Thoracic aorta (tissue), 2 donors: ENCODE results near the gene CHCHD6. TPM values are rescaled to one million over a fixed set of nuclear protein-coding genes. Genes with fewer than 3 reads are reported as not detected.
A peak's percentile ranks its signal among the peaks of the same experiment; 100 is the strongest.
"Not testable (repeated sequence)": the region's sequence is repeated elsewhere in the genome, so short reads cannot be mapped to it uniquely, and the experiment has no call there.

Experiments used
- ATAC-seq: fragments of 150-250 bp; one replicate; pipeline ENCODE4 v1.8.0; 2017; ENCODE audit warnings: low read depth; ENCODE audit not compliant: insufficient number of reproducible peaks, low FRiP score
- DNase-seq: peaks from one replicate; pipeline ENCODE4 v3.0.0-alpha.2; 2020; ENCODE audit warnings: low spot score
- H3K27ac ChIP-seq, 2 donors: fragments of 200-600 bp; sonication (generic); 1 replicate in 1 of 2; 2 replicates in 1 of 2; pipeline ENCODE4 v1.5.1; 2016; ENCODE audit warnings: mild to moderate bottlenecking in 2 of 2, moderate library complexity in 2 of 2
- H3K27me3 ChIP-seq: fragments of 200-600 bp; sonication (generic); replicated peaks from 2 replicates; pipeline ENCODE4 v1.6.0; 2016; ENCODE audit warnings: mild to moderate bottlenecking; ENCODE audit not compliant: insufficient read depth
- H3K36me3 ChIP-seq: fragments of 200-600 bp; sonication (generic); one replicate; pipeline ENCODE4 v1.5.1; 2016
- H3K4me1 ChIP-seq, 2 donors: fragments of 200-600 bp; sonication (generic); 1 replicate in 1 of 2; 2 replicates in 1 of 2; pipeline versions ENCODE4 v1.5.1 to v1.6.0; 2016; ENCODE audit warnings: low read depth in 2 of 2, mild to moderate bottlenecking in 1 of 2; ENCODE audit not compliant: control insufficient read depth in 1 of 2
- H3K4me3 ChIP-seq: fragments of 200-600 bp; sonication (generic); 2 replicates; pipeline ENCODE4 v1.5.1; 2016; ENCODE audit warnings: mild to moderate bottlenecking
- H3K9me3 ChIP-seq: fragments of 200-600 bp; sonication (generic); 2 replicates; pipeline ENCODE4 v1.5.1; 2016
- CTCF ChIP-seq: fragments of 200-600 bp; sonication (generic); IDR thresholded peaks from one replicate; pipeline ENCODE4 v1.5.1; 2019; ENCODE audit warnings: antibody characterized with exemption
- total RNA-seq, 2 donors: library from RNA; depleted of rRNA; stranded (reverse); fragments of >200 nt; gene quantifications; one replicate each; pipeline versions ENCODE4 v1.1.0 to v1.2.3, GENCODE V29; 2016

The CHCHD6 gene
- total RNA-seq, 2 donors from 2014 or later: 12.5 to 17.1 TPM

DNA sequence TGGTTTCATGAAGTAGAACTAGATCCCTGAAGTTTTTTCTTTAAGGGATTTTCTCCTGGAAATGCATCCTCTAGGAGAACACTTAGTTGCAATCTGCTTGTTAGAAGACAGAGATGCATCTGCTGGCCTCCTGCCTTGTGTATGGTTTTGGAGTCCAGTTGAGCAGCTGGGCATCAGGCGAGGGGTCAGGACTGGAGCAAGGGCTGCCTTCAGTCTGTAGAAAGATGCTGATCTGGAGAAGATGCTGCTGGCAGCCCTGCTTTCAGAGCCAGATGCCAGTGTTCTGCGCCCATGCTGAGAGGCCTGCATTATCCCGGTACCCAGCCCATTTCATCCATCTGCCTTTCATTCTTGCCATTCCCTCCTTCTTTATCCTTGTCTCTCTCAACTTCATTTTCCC, 77.4 kb downstream of the CHCHD6 start:
- Histone ChIP-seq H3K4me3 (no peak overlapping the region), H3K9me3 (no peaks in the 10 kb centered on the region), H3K27me3 (no peaks in the 10 kb centered on the region), H3K27ac (no peak overlapping the region), H3K4me1 (peaks cover 4 to 11% of the 10 kb centered on the region in 2 donors), H3K36me3 (no peaks in the 10 kb centered on the region)
- DNase-seq: no peak
- no peak for ATAC-seq
- TF ChIP-seq CTCF: no peak

DNA sequence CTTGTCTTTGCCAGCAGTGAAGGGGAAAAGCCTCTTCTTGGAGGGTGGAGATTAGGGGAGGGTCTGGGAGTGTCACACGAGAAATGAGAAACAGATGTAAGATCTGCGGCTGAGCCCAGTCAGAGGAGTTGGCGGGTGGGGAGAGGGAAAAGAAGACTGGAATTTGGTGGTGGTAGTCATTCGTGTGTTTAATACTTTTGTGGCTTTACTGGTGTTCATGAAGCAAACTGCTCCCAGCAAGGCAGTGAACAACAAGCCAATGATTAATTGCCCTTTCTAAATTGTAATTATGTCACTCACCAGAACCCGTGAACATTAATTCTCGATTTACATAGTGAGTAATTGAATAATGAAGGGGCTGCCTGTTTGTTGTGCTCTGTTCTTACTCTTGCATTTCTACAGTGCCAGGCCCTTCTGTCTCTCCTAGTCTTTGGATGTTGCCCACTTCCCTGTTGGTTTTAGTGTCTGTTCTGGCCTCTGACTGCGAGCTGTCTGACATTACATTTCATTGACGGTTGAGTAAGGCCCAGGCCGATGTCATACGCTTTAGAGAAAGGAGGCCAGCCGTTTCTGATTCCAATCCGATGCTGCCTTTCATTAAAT, 78.0 kb downstream of the CHCHD6 start:
- no peak for TF ChIP-seq CTCF
- no peak for ATAC-seq
- H3K27ac ChIP-seq: peak overlapping the region in 1 of 2 donors; percentile 31

DNA sequence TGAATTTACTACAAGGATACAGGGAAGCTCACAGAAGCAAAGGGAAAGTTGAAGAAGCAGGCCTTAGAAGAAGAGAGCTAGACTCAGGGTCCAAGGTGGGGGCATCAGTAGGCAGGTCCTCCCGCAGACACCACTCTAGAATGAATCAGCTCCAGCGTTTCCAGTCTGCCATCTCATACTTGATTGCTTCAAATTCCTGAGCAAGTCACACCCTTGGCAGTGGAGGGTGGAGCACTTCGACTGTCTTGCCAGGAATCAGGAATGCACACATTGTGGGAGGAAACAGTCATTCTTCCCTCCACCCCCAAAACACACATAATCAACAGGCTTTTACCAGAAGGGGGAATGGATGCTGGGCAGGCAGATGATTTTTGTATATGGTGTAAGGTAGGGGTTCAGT, 78.5 kb downstream of the CHCHD6 start:
- TF ChIP-seq CTCF: no peak
- no peak for DNase-seq
- Histone ChIP-seq H3K4me1 (peaks cover 4 to 11% of the 10 kb centered on the region in 2 donors), H3K27me3 (no peaks in the 10 kb centered on the region), H3K36me3 (no peaks in the 10 kb centered on the region), H3K9me3 (no peaks in the 10 kb centered on the region), H3K27ac (peak overlapping the region in 1 of 2 donors; percentile 31), H3K4me3 (no peak overlapping the region)
- ATAC-seq: no peak

More for the DNA sequence above, 78.0 kb downstream of the CHCHD6 start:
- peaks cover 4 to 11% of the 10 kb centered on the region in 2 donors for H3K4me1 ChIP-seq
- H3K27me3 ChIP-seq: no peaks in the 10 kb centered on the region
- H3K36me3 ChIP-seq: no peaks in the 10 kb centered on the region
- DNase-seq: no peak
- H3K9me3 ChIP-seq: no peaks in the 10 kb centered on the region
- H3K4me3 ChIP-seq: no peak overlapping the region

GRCh38 chr3:126784254-126784653, 80.2 kb downstream of the CHCHD6 start:
- Histone ChIP-seq H3K4me3 (no peak overlapping the region), H3K36me3 (no peaks in the 10 kb centered on the region)

DNA sequence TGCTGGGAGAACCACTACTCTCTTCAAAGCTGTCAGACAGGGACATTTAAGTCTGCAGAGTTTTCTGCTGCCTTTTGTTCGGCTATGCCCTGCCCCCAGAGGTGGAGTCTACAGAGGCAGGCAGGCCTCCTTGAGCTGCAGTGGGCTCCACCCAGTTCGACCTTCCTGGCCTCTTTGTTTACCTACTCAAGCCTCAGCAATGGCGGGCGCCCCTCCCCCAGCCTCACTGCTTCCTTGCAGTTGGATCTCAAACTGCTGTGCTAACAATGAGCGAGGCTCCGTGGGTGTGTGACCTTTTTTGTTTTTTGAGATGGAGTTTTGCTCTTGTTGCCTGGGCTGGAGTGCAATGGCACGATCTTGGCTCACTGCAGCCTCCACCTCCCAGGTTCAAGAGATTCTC, 87.3 kb downstream of the CHCHD6 start:
- not testable (repeated sequence) for H3K4me1 ChIP-seq, H3K4me3 ChIP-seq, H3K27me3 ChIP-seq, H3K9me3 ChIP-seq, H3K36me3 ChIP-seq, H3K27ac ChIP-seq, ATAC-seq, DNase-seq

More at GRCh38 chr3:126784254-126784653, 80.2 kb downstream of the CHCHD6 start:
- DNase-seq: no peak
- Histone ChIP-seq H3K27me3 (no peaks in the 10 kb centered on the region), H3K27ac (no peak overlapping the region), H3K4me1 (peaks cover 4 to 11% of the 10 kb centered on the region in 2 donors), H3K9me3 (no peaks in the 10 kb centered on the region)
- no peak for TF ChIP-seq CTCF
- ATAC-seq: no peak

- H3K4me1 ChIP-seq: no peaks in the 10 kb centered on the region
- no peak overlapping the region for H3K27ac ChIP-seq
- peaks cover 6% of the 10 kb centered on the region for H3K9me3 ChIP-seq
- no peaks in the 10 kb centered on the region for H3K27me3 ChIP-seq
- no peak overlapping the region for H3K4me3 ChIP-seq
- TF ChIP-seq CTCF: no peak
- H3K36me3 ChIP-seq: no peaks in the 10 kb centered on the region
- DNase-seq (no peak), ATAC-seq (no peak)
Measured at GRCh38 chr3:126792998-126793397, 89.0 kb downstream of the CHCHD6 start.
